HFFc6 (cell line): Measurements from ENCODE around the gene RBM33. TPM values are rescaled to one million over a fixed set of nuclear protein-coding genes. Genes with fewer than 3 reads are reported as not detected.

ENCODE experiments used
- DNase-seq: peaks from one replicate; pipeline ENCODE4 v3.0.0-alpha.2; 2018
- H3K27ac Mint-ChIP-seq: 2 replicates; pipeline ENCODE4 v1.8.0; 2020; ENCODE audit warnings: mild to moderate bottlenecking, mixed read lengths
- H3K27me3 Mint-ChIP-seq: 2 replicates; pipeline ENCODE4 v1.8.0; 2021; ENCODE audit warnings: mild to moderate bottlenecking, moderate library complexity, mixed read lengths; ENCODE audit not compliant: insufficient read depth
- H3K36me3 Mint-ChIP-seq: 2 replicates; pipeline ENCODE4 v1.8.0; 2021; ENCODE audit warnings: low read depth, mixed read lengths
- H3K4me1 Mint-ChIP-seq: 2 replicates; pipeline ENCODE4 v1.8.0; 2020; ENCODE audit warnings: low read depth, mixed read lengths
- H3K4me3 Mint-ChIP-seq: 2 replicates; pipeline ENCODE4 v1.8.0; 2020; ENCODE audit warnings: mild to moderate bottlenecking, moderate library complexity, mixed read lengths
- H3K9me3 Mint-ChIP-seq: 2 replicates; pipeline ENCODE4 v1.8.0; 2020; ENCODE audit warnings: mild to moderate bottlenecking, mixed read lengths
- total RNA-seq, 6 experiments: library from RNA; stranded (reverse); fragmentation: NEBNext Ultra II Directional; extraction: Animal tissue kit (Norgen Biotek cat#: 25700); gene quantifications; 2 replicates in 1 of 6; 3 replicates in 5 of 6; pipeline ENCODE4 v1.2.3, GENCODE V29; 2021
- TF ChIP-seq, protein P1 (sequence below): fragments of 200-600 bp; sonication (generic); IDR thresholded peaks from 2 replicates; pipeline ENCODE4 v1.5.0; 2021; ENCODE audit warnings: antibody characterized with exemption, mild to moderate bottlenecking

RBM33 gene
- total RNA-seq, 6 experiments from 2014 or later, result 31.5 to 38.9 (median 34.5) TPM

DNA sequence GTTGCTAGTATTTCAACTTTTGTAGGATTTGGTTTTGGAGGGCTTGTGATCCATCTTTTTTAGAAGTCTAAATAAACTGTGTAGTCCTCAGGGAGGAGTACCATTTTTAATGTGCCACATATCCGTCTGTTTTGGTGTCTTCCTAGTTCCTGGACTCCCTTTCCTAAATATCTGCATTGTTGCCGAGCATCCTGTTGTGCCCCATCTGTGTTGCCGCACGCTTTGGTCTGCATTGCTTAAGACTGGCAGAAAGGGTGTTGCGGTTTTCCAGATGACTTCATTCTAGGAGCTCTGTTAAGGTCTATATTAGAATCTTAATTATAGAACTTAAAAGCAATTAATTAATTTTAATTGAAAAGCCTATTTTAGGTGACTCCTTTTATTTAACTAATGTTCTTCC lies 49.4 kb downstream of the RBM33 start:
- Mint-ChIP-seq H3K4me1 (peaks cover 25% of the 10 kb centered on the region), H3K9me3 (no peaks in the 10 kb centered on the region), H3K27me3 (no peaks in the 10 kb centered on the region), H3K27ac (no peak overlapping the region), H3K4me3 (no peak overlapping the region), H3K36me3 (peaks cover 21% of the 10 kb centered on the region)
- TF ChIP-seq, protein P1, sequence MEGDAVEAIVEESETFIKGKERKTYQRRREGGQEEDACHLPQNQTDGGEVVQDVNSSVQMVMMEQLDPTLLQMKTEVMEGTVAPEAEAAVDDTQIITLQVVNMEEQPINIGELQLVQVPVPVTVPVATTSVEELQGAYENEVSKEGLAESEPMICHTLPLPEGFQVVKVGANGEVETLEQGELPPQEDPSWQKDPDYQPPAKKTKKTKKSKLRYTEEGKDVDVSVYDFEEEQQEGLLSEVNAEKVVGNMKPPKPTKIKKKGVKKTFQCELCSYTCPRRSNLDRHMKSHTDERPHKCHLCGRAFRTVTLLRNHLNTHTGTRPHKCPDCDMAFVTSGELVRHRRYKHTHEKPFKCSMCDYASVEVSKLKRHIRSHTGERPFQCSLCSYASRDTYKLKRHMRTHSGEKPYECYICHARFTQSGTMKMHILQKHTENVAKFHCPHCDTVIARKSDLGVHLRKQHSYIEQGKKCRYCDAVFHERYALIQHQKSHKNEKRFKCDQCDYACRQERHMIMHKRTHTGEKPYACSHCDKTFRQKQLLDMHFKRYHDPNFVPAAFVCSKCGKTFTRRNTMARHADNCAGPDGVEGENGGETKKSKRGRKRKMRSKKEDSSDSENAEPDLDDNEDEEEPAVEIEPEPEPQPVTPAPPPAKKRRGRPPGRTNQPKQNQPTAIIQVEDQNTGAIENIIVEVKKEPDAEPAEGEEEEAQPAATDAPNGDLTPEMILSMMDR, result no peak
- no peak for DNase-seq

DNA sequence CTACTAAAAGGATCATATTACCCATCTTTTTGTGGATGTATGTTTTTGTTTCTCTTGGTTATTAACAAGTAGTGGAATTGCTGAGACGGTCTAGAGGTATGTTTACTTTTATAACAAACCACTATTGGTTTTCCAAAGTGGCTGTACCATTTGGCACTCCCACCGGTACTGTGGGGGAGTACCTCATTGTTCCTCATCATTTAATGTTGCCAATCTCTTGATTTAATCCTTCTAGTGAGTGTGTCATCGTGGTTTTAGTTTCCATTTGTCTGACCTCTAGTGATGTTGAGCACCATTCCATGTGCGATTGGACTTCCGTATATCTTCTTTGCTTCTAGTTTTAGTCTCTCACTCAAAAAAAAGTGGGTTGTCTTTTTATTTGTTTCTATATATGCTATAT lies 50.4 kb downstream of the RBM33 start:
- no peaks in the 10 kb centered on the region for H3K9me3 Mint-ChIP-seq
- DNase-seq, result no peak

DNA sequence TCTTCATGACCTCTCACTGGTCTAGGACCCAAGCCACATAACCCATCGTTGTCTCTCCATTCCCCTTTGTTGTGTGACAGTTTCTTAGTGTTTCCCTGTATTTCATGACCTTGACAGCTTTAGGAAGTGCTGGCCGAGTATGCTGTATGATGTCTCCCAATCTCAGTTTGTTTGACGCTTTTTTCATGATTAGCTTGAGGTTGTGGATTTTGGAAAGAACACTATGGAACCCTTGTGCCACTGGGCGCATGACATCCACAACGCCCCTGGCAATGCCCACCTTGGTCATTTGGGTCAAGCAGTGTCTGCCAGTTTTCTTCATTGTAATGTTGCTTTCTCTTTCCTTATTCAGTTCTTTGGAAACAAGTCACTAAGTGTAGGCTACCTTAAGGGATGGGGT lies 52.3 kb downstream of the RBM33 start:
- no peak overlapping the region for H3K4me3 Mint-ChIP-seq
- no peak overlapping the region for H3K27ac Mint-ChIP-seq
- H3K27me3 Mint-ChIP-seq, result no peaks in the 10 kb centered on the region; the same call in 1 of the 2 replicates
- no peaks in the 10 kb centered on the region for H3K9me3 Mint-ChIP-seq
- TF ChIP-seq, protein P1, result no peak
- H3K36me3 Mint-ChIP-seq, result peaks cover 12% of the 10 kb centered on the region
- peaks cover 25% of the 10 kb centered on the region for H3K4me1 Mint-ChIP-seq
- DNase-seq, result no peak

More for the DNA sequence above, 50.4 kb downstream of the RBM33 start:
- Mint-ChIP-seq H3K27ac (no peak overlapping the region), H3K27me3 (no peaks in the 10 kb centered on the region; the same call in 1 of the 2 replicates), H3K36me3 (peaks cover 19% of the 10 kb centered on the region), H3K4me1 (peaks cover 25% of the 10 kb centered on the region), H3K4me3 (no peak overlapping the region)
- TF ChIP-seq, protein P1, result no peak

DNA sequence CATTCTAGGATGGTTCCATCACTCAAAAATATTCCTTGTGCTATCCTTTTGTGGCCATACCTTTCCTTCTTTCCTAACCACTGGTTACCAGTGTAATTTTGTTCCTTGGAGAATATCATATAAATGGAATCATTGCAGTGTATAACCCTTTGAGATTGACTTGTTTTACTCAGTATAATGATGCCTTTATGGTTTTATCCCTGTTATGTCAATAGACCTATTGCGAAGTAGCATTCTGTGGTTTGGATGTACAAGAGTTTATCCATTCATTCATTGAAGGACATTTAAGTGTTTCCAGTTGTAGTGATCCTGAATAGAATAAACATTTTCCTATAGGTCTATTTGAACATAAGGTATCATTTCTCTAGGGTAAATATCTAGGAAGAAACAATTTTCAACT lies 54.2 kb downstream of the RBM33 start:
- Mint-ChIP-seq H3K4me1 (peaks cover 39% of the 10 kb centered on the region), H3K4me3 (no peak overlapping the region), H3K27ac (no peak overlapping the region), H3K27me3 (no peaks in the 10 kb centered on the region; the same call in 1 of the 2 replicates), H3K36me3 (peaks cover 25% of the 10 kb centered on the region), H3K9me3 (no peaks in the 10 kb centered on the region)
- no peak for DNase-seq
- TF ChIP-seq, protein P1, result no peak

DNA sequence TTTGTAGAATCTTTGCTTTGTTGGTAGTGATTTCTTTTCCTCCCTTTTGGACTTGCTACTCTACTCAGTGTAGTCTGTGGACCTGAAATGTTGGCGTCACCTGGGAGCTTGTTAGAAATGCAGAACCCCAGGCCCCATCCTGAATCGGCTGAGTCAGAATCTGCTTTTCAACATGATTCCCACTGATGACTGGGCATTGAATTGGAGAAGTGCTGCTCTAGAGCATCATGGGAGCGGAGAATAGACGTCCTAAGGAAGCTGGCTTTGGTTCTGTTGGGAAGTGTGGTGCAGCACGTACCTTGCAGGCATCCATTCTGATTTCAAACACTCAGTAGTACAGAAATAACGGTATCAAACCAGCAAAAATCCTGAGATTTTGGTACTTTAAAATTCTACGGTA lies 54.7 kb downstream of the RBM33 start:
- Mint-ChIP-seq H3K4me1 (peaks cover 39% of the 10 kb centered on the region), H3K27ac (no peak overlapping the region), H3K9me3 (no peaks in the 10 kb centered on the region), H3K36me3 (peaks cover 25% of the 10 kb centered on the region), H3K4me3 (no peak overlapping the region), H3K27me3 (no peaks in the 10 kb centered on the region; the same call in none of the 2 replicates)
- TF ChIP-seq, protein P1, result no peak
- DNase-seq, result no peak

DNA sequence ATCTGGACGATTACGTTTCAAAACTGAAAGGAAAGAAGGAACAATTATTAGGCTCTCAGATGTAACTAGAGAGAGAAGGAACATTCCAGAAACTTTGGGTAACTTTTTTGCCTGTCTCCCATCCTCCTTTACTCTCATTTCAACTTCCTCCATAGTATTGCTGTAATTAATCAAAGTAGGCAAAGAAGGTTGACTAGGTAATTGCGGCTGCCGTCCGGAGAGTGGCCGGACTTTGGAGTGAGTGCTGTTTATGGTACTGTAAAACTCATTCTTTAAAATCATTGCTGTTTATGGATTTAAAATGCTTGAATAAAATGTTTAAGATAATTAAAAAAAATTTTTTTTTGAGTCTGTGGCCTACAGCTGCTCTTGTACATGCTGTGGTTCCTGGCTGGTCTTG lies 56.4 kb downstream of the RBM33 start:
- Mint-ChIP-seq H3K4me3 (no peak overlapping the region), H3K4me1 (peaks cover 27% of the 10 kb centered on the region), H3K9me3 (no peaks in the 10 kb centered on the region), H3K36me3 (peaks cover 20% of the 10 kb centered on the region), H3K27me3 (no peaks in the 10 kb centered on the region; the same call in none of the 2 replicates), H3K27ac (no peak overlapping the region)
- TF ChIP-seq, protein P1, result no peak
- no peak for DNase-seq
